ENCODE measurements around the gene MPP3. TPM values are rescaled to one million over a fixed set of nuclear protein-coding genes. Genes with fewer than 3 reads are reported as not detected.

The MPP3 gene
- total RNA-seq, 1 donor from 2014 or later = 0.47 TPM

DNA sequence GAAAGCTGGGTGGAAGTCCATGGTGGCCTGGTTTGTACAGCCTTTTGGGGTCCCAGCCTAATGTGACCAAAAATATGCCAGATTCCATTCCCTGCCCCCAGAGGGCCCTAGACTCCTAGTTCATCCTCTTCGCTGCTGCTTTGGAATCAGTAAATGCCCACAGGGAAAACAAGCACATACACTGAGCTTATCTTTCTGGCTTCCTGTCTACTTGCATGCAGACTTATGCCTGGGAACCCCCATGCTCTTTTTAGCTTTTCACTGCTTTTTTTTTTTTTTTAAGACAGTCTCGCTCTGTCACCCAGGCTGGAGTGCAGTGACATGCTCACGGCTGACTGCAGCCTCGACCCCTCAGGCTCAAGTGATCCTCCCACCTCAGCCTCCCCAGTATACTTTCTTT, 7.9 kb upstream of the MPP3 start:
- no peak overlapping the region for H3K27ac Mint-ChIP-seq
- intact Hi-C loops (cut with micrococcal nuclease) = no loop called here
- H3K9me3 Mint-ChIP-seq = no peaks in the 10 kb centered on the region
- H3K36me3 Mint-ChIP-seq (ENCODE audit: low read depth) = no peaks in the 10 kb centered on the region
- H3K27me3 Mint-ChIP-seq (ENCODE audit: insufficient read depth) = peaks cover 14% of the 10 kb centered on the region
- H3K4me3 Mint-ChIP-seq = no peak overlapping the region
- no peaks in the 10 kb centered on the region for H3K4me1 Mint-ChIP-seq (ENCODE audit: low read depth)
- DNase-seq (ENCODE audit: low spot score) = no peak

DNA sequence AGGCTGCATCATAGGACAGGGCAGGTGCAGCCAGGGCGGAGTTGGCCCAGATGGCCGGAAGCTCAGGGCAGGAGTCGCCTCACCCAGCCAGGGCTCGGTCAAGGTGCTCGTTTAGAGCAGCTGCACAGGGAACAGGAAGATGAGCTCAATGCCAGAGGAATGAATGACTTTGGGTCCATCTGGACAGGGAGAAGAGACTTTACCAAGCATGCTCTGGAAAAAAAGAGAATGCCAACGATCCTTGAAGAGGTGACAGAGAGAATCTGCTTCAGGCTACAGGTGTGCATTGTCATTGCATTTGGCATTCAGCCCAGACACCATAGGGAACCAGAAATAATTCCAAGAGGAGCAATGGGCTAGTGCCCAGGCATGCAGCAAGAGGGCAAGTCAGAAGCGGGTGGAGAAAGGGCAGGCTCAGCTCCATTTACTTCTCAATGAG, 6.7 kb upstream of the MPP3 start:
- Mint-ChIP-seq H3K27me3 (ENCODE audit: insufficient read depth) (peaks cover 22% of the 10 kb centered on the region), H3K4me1 (ENCODE audit: low read depth) (no peaks in the 10 kb centered on the region)
- intact Hi-C loops (cut with micrococcal nuclease) = no loop called here

DNA sequence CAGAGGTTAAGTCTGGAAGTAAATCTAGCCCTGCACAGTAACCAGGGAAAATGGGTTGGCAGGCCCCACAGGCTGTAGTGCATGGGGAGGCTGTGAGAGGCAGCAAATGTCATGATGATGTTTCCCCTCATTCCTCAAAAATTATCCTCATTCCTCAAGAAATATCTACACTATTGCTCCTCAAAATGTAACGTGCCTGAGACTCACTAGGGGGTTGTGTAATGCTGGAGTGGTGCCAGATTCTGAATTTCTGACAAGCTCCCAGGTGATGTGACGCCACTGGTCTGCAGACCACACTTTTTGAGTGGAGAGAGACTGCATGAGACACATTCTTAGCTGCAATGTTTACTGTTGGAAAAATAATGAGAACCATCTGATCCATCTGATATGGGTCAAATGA, 1.2 kb upstream of the MPP3 start:
- H3K36me3 Mint-ChIP-seq (ENCODE audit: low read depth) = peaks cover 2% of the 10 kb centered on the region
- peaks cover 4% of the 10 kb centered on the region for H3K9me3 Mint-ChIP-seq
- no peak for DNase-seq (ENCODE audit: low spot score)
- intact Hi-C loops (cut with micrococcal nuclease) = no loop called here
- no peak overlapping the region for H3K27ac Mint-ChIP-seq
- peaks cover 56% of the 10 kb centered on the region for H3K27me3 Mint-ChIP-seq (ENCODE audit: insufficient read depth)
- H3K4me1 Mint-ChIP-seq (ENCODE audit: low read depth) = peaks cover 16% of the 10 kb centered on the region
- H3K4me3 Mint-ChIP-seq = peak overlapping the region; percentile 79

More for the DNA sequence above, 6.7 kb upstream of the MPP3 start:
- no peak overlapping the region for H3K27ac Mint-ChIP-seq
- no peak overlapping the region for H3K4me3 Mint-ChIP-seq
- no peak for DNase-seq (ENCODE audit: low spot score)
- H3K36me3 Mint-ChIP-seq (ENCODE audit: low read depth) = no peaks in the 10 kb centered on the region
- no peaks in the 10 kb centered on the region for H3K9me3 Mint-ChIP-seq

DNA sequence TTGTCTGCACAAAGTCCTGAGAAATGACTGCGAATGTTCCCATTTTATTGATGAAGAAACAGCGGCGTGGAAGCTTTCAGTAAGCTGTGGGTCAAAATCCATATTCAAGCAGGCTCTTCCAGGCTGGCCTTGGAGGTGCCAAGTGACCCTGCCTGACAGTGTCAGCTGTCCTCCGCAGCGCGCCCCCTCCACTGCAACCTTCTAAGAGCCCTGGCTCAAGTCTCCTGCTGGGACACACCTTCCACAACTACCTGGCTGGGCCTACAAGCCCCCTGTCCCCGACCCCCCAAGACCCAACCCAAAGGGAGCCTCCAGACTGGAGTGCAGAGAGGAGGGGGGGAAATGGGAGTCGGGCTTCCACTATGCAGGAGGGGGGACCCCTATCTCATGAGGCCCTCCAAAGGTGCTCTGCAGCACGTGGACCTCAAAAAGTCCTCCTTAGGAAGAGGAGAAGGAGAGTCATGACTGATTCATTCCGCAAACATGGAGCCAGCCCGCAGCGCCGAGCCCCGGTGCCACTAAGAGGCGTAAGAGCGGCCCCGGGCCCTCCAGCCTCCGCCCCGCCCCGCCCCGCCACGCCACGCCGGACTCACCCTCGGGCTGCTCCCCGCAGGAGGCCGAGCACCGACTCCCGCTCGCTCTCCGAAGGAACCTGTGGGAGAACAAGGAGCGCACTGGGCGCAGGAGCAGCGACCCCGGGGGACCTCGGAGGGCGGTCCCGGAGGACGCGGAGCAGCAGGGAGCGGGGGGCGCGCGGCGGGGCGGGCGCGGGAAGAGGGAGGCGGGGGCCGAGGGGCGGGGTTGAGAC, 574 bp downstream of the MPP3 start:
- H3K4me1 Mint-ChIP-seq (ENCODE audit: low read depth) = peaks cover 16% of the 10 kb centered on the region
- H3K4me3 Mint-ChIP-seq = peak overlapping the region; percentile 57
- no peak for DNase-seq (ENCODE audit: low spot score)
- intact Hi-C loops (cut with micrococcal nuclease) = no loop called here
- peaks cover 4% of the 10 kb centered on the region for H3K9me3 Mint-ChIP-seq
- peaks cover 64% of the 10 kb centered on the region for H3K27me3 Mint-ChIP-seq (ENCODE audit: insufficient read depth)
- peaks cover 2% of the 10 kb centered on the region for H3K36me3 Mint-ChIP-seq (ENCODE audit: low read depth)
- no peak overlapping the region for H3K27ac Mint-ChIP-seq

DNA sequence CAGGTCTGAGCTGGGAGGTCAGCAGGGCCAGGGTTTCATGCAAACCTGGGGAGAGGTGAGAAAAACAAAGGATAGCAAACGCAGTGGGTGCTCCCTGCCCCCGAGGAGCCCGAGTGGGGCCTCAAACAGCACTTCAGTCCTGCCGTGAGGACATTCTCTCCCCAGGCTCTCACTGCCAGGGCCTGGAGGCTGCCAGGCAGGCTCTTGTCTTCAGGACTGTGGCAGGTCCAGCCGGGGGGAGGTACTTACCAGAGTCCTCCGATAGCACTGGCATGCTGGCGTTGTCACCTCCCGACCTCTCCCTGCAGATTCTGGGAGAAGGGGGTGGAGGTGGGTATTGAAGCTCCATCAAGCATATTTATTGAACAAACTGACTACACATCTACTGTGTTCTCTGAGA, 1.3 kb downstream of the MPP3 start:
- no peak for DNase-seq (ENCODE audit: low spot score)
- peaks cover 4% of the 10 kb centered on the region for H3K9me3 Mint-ChIP-seq
- intact Hi-C loops (cut with micrococcal nuclease) = no loop called here
- peaks cover 64% of the 10 kb centered on the region for H3K27me3 Mint-ChIP-seq (ENCODE audit: insufficient read depth)
- peaks cover 2% of the 10 kb centered on the region for H3K36me3 Mint-ChIP-seq (ENCODE audit: low read depth)
- H3K27ac Mint-ChIP-seq = no peak overlapping the region
- H3K4me1 Mint-ChIP-seq (ENCODE audit: low read depth) = peaks cover 16% of the 10 kb centered on the region
- peak overlapping the region; percentile 22 for H3K4me3 Mint-ChIP-seq

DNA sequence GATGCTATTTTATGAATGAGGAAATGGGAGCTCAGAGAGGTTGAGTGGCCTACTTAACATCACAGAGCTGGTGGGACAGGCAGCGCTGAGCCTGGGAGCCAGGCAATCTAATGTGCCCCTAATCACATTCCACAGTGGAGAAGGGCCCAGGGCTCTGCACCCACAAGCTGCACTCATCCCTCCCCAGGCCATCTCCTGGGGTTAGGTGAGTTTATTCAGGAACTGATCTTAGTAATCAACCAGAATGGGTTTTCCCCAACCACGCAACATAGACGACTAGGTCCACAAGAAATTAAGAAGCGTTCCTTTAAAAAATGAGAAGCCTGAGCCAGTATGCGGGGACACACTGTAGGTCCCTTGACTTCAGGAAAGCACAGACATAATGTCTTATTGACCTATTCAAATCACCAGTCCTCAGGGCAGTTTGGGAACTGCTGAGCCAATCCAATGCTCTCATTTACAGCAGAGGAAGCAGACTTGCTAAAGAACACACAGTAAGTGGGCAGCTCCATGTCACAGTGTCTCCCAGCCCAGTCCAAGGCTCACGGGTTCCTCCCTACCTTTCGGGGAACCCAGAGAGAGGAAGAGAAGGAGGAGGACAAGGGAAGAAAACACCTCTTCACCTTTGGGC, 2.3 kb downstream of the MPP3 start:
- intact Hi-C loops (cut with micrococcal nuclease) = no loop called here
- peaks cover 58% of the 10 kb centered on the region for H3K27me3 Mint-ChIP-seq (ENCODE audit: insufficient read depth)
- H3K4me3 Mint-ChIP-seq = no peak overlapping the region
- H3K9me3 Mint-ChIP-seq = peaks cover 4% of the 10 kb centered on the region
- H3K4me1 Mint-ChIP-seq (ENCODE audit: low read depth) = peaks cover 16% of the 10 kb centered on the region
- no peak for DNase-seq (ENCODE audit: low spot score)
- no peak overlapping the region for H3K27ac Mint-ChIP-seq
- H3K36me3 Mint-ChIP-seq (ENCODE audit: low read depth) = peaks cover 2% of the 10 kb centered on the region

DNA sequence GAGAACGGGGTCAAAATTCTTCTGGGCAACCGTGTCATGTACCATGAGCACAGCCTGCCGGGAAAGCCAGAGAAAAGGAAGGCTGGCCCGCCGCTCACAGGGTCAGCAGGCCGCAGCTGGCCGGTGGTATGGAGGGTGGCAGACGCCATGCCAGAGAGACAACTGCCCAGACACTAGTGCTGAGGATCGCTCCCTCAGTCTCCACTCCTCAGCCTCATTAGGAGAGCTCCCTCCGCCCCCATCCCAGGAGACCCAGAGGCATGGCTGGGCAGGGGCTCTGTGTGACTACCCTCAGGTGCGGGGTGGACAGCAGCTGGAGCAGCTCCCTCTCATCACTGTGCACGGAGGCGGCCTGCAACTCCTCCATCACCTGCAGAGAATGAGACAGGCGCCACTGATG, 3.2 kb downstream of the MPP3 start:
- H3K27ac Mint-ChIP-seq = no peak overlapping the region
- H3K4me1 Mint-ChIP-seq (ENCODE audit: low read depth) = peaks cover 16% of the 10 kb centered on the region
- DNase-seq (ENCODE audit: low spot score) = no peak
- peaks cover 2% of the 10 kb centered on the region for H3K36me3 Mint-ChIP-seq (ENCODE audit: low read depth)
- peaks cover 52% of the 10 kb centered on the region for H3K27me3 Mint-ChIP-seq (ENCODE audit: insufficient read depth)
- intact Hi-C loops (cut with micrococcal nuclease) = no loop called here
- H3K4me3 Mint-ChIP-seq = no peak overlapping the region
- H3K9me3 Mint-ChIP-seq = peaks cover 4% of the 10 kb centered on the region

DNA sequence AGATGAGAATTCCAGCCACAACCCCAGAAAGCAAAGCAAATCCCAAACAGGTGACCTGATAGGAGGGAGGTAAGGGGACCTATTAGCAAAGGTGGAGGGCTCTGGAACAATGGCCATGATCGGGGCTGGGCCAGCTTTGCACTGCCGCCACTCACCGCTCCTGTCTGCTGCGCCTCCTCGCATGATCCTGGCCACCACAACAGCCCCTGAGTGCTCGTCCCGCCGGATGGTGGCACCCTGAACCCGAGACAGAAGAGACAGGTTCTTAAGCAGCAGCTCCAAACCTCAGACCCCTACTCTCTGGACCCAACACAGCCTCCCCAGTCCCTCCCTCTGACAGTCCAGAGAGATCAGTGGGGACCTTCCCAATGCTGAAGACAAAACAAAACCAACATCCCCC, 5.3 kb downstream of the MPP3 start:
- no peak for DNase-seq (ENCODE audit: low spot score)
- Mint-ChIP-seq H3K9me3 (no peaks in the 10 kb centered on the region), H3K4me3 (no peak overlapping the region), H3K4me1 (ENCODE audit: low read depth) (peaks cover 9% of the 10 kb centered on the region), H3K27ac (no peak overlapping the region), H3K27me3 (ENCODE audit: insufficient read depth) (peaks cover 38% of the 10 kb centered on the region), H3K36me3 (ENCODE audit: low read depth) (no peaks in the 10 kb centered on the region)
- intact Hi-C loops (cut with micrococcal nuclease) = no loop called here

DNA sequence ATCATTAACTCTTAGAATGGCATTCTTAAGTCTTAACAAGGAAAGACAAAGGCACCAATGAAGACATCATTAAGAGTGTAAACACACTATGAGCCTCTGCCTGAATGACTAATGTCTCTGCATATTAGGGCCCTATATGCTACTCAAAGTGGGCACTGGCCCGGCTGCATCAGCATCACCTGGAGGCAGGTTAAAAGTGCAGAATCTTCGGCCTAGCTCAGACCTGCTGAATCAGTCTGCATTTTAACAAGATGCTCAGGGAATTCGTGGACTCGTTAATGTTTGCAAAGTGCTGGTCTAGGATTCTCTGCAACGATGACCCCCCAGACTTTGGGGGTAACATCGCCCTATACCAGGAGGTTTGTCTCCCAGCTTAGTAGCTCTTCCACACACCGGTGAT, 6.7 kb downstream of the MPP3 start:
- H3K9me3 Mint-ChIP-seq = no peaks in the 10 kb centered on the region
- intact Hi-C loops (cut with micrococcal nuclease) = no loop called here

DNA sequence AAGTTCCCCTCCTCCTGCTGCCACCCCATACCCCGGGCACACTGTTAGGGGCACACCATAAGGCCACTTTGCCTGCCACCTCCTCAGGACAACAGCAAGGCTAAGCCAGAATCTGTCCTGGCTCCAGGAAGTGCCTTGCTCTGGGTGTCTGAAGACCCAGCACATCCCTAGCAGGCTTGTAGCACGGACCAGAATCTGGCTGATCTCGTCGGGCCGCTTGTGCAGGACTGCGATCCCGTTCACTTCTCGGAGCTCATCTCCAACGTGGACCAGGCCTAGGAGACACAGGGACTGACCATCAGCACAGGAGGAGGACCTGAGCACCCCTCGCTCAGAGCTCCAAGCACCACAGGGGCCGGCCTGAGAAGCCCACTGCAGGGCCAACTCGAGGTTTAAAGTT, 7.4 kb downstream of the MPP3 start:
- Mint-ChIP-seq H3K4me3 (no peak overlapping the region), H3K9me3 (no peaks in the 10 kb centered on the region), H3K36me3 (ENCODE audit: low read depth) (no peaks in the 10 kb centered on the region), H3K4me1 (ENCODE audit: low read depth) (peaks cover 3% of the 10 kb centered on the region), H3K27me3 (ENCODE audit: insufficient read depth) (peaks cover 21% of the 10 kb centered on the region), H3K27ac (no peak overlapping the region)
- intact Hi-C loops (cut with micrococcal nuclease) = no loop called here
- no peak for DNase-seq (ENCODE audit: low spot score)

More for the DNA sequence above, 6.7 kb downstream of the MPP3 start:
- H3K4me3 Mint-ChIP-seq = no peak overlapping the region
- H3K27me3 Mint-ChIP-seq (ENCODE audit: insufficient read depth) = peaks cover 27% of the 10 kb centered on the region
- H3K27ac Mint-ChIP-seq = no peak overlapping the region
- DNase-seq (ENCODE audit: low spot score) = no peak
- peaks cover 9% of the 10 kb centered on the region for H3K4me1 Mint-ChIP-seq (ENCODE audit: low read depth)
- H3K36me3 Mint-ChIP-seq (ENCODE audit: low read depth) = no peaks in the 10 kb centered on the region

DNA sequence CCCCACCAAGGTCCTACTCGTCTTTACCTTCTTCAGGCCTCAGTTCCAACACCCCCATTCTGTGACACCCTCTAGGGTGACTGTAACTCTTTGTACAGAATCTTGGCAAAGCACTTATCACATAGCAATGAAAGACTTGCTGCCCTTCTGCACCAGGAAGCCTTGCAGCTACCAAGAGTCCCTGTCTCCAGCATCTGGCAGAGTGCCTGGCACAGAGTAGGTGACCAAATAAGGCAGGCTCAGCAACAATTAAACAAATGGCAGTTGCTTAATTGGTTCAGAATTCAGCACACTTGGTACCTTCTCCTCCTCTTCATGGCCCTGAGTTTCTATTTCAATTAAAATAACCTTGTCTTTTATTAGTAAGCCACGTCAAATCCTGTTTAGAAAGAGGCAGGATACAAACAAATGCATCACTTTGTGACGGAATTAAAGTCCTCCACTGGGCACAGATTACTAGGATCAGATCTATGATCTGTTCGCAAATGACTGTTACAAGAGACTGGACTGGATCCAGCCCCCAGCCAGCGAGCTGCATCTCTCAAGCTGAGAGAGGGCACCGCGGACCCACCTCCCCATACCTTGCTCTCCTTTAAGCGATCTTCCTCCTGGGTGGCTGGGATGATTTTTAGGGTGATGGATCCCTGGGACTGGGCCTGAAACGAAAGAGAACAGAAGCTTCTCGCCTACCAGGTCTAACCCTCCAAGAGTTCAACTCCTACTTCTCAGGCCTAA, 9.4 kb downstream of the MPP3 start:
- intact Hi-C loops (cut with micrococcal nuclease) = no loop called here
- H3K9me3 Mint-ChIP-seq = no peaks in the 10 kb centered on the region
- peaks cover 13% of the 10 kb centered on the region for H3K27me3 Mint-ChIP-seq (ENCODE audit: insufficient read depth)

DNA sequence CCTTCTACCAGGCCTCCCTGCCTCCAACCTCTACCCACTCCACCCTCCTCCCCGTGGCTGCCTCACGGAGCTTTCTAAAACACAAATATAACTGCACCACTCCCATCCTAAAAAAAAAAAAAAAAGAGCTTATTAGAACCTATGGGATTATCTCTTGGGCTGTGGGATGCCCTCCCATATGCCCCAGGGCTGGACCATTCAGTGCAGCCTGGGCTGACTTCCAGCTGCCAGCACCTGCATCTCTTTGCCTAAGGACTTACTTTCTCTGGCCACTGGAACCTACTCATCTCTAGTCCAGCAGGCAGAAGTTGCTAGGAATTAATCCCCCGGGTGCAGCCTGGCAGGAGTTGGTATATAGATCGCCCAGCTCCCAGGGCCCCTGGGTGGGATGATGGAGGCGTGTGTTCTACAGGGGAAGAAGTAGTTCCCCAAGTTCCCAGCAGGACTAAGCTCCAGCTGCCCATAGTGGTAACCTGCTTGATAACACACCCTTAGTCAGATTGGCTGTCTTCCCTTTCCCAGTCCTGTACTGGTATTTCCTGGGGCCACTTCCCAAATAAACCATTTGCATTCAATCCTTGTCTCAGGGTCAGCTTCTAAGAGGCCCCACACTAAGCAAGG, 10.3 kb downstream of the MPP3 start:
- H3K9me3 Mint-ChIP-seq = no peaks in the 10 kb centered on the region
- no peaks in the 10 kb centered on the region for H3K4me1 Mint-ChIP-seq (ENCODE audit: low read depth)
- no peaks in the 10 kb centered on the region for H3K36me3 Mint-ChIP-seq (ENCODE audit: low read depth)
- no peak overlapping the region for H3K27ac Mint-ChIP-seq
- H3K27me3 Mint-ChIP-seq (ENCODE audit: insufficient read depth) = peaks cover 5% of the 10 kb centered on the region
- no peak for DNase-seq (ENCODE audit: low spot score)
- intact Hi-C loops (cut with micrococcal nuclease) = no loop called here
- H3K4me3 Mint-ChIP-seq = no peak overlapping the region

More for the DNA sequence above, 9.4 kb downstream of the MPP3 start:
- Mint-ChIP-seq H3K36me3 (ENCODE audit: low read depth) (no peaks in the 10 kb centered on the region), H3K27ac (no peak overlapping the region), H3K4me3 (no peak overlapping the region), H3K4me1 (ENCODE audit: low read depth) (no peaks in the 10 kb centered on the region)
- DNase-seq (ENCODE audit: low spot score) = no peak

DNA sequence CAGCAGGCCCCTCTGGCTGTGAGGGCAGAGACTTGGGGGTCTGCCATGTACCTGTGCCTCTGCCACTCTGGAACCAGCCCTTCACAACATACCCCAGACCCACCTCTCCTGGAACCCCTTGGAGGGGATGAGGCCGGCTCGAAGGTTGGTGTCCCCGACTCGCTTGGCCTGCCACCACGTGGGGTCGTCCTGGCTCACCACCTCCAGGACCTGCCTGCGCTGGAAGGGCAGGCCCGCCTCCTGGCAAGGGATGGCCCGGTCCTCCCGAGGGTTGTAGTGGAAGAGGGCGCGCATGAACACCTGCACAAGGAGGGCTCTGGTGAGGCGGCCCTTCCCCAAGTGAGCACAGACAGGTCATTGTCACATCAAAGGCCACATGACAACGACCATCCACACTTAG, 12.2 kb downstream of the MPP3 start:
- DNase-seq (ENCODE audit: low spot score) = no peak
- Mint-ChIP-seq H3K4me1 (ENCODE audit: low read depth) (no peaks in the 10 kb centered on the region), H3K4me3 (no peak overlapping the region), H3K27ac (no peak overlapping the region), H3K36me3 (ENCODE audit: low read depth) (no peaks in the 10 kb centered on the region), H3K9me3 (no peaks in the 10 kb centered on the region), H3K27me3 (ENCODE audit: insufficient read depth) (peaks cover 3% of the 10 kb centered on the region)
- intact Hi-C loops (cut with micrococcal nuclease) = no loop called here
